Measurements from ENCODE around the gene INPP5A.

GRCh38 chr10:132735341-132735775 lies 197.8 kb downstream of the INPP5A start:
- TF ChIP-seq ZNF324 (CRISPR knock-in tag; IDR thresholded peaks at IDR 0.05) (no peak), GABPA (tag; conservative IDR thresholded peaks at IDR 0.05; ENCODE audit: low read depth) (no peak), PTBP1 (IDR thresholded peaks at IDR 0.05; ENCODE audit: low read depth, low read length) (no peak), ATF2 (CRISPR knock-in tag; IDR thresholded peaks at IDR 0.05) (no peak), ZC3H11A (IDR thresholded peaks at IDR 0.05; ENCODE audit: low read depth, low read length) (no peak), NRF1 (conservative IDR thresholded peaks at IDR 0.05 in 1 of 2, IDR thresholded peaks at IDR 0.05 in 1 of 2) (no peak), SMARCB1 (IDR thresholded peaks at IDR 0.05; ENCODE audit: insufficient read length, low read depth) (no peak)
- TF ChIP-seq, protein P1, sequence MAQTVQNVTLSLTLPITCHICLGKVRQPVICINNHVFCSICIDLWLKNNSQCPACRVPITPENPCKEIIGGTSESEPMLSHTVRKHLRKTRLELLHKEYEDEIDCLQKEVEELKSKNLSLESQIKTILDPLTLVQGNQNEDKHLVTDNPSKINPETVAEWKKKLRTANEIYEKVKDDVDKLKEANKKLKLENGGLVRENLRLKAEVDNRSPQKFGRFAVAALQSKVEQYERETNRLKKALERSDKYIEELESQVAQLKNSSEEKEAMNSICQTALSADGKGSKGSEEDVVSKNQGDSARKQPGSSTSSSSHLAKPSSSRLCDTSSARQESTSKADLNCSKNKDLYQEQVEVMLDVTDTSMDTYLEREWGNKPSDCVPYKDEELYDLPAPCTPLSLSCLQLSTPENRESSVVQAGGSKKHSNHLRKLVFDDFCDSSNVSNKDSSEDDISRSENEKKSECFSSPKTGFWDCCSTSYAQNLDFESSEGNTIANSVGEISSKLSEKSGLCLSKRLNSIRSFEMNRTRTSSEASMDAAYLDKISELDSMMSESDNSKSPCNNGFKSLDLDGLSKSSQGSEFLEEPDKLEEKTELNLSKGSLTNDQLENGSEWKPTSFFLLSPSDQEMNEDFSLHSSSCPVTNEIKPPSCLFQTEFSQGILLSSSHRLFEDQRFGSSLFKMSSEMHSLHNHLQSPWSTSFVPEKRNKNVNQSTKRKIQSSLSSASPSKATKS (CRISPR knock-in tag; IDR thresholded peaks at IDR 0.05), result no peak
- TF ChIP-seq, protein P2, sequence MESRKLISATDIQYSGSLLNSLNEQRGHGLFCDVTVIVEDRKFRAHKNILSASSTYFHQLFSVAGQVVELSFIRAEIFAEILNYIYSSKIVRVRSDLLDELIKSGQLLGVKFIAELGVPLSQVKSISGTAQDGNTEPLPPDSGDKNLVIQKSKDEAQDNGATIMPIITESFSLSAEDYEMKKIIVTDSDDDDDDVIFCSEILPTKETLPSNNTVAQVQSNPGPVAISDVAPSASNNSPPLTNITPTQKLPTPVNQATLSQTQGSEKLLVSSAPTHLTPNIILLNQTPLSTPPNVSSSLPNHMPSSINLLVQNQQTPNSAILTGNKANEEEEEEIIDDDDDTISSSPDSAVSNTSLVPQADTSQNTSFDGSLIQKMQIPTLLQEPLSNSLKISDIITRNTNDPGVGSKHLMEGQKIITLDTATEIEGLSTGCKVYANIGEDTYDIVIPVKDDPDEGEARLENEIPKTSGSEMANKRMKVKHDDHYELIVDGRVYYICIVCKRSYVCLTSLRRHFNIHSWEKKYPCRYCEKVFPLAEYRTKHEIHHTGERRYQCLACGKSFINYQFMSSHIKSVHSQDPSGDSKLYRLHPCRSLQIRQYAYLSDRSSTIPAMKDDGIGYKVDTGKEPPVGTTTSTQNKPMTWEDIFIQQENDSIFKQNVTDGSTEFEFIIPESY (CRISPR knock-in tag; IDR thresholded peaks at IDR 0.05), result no peak
- TF ChIP-seq, protein P3, sequence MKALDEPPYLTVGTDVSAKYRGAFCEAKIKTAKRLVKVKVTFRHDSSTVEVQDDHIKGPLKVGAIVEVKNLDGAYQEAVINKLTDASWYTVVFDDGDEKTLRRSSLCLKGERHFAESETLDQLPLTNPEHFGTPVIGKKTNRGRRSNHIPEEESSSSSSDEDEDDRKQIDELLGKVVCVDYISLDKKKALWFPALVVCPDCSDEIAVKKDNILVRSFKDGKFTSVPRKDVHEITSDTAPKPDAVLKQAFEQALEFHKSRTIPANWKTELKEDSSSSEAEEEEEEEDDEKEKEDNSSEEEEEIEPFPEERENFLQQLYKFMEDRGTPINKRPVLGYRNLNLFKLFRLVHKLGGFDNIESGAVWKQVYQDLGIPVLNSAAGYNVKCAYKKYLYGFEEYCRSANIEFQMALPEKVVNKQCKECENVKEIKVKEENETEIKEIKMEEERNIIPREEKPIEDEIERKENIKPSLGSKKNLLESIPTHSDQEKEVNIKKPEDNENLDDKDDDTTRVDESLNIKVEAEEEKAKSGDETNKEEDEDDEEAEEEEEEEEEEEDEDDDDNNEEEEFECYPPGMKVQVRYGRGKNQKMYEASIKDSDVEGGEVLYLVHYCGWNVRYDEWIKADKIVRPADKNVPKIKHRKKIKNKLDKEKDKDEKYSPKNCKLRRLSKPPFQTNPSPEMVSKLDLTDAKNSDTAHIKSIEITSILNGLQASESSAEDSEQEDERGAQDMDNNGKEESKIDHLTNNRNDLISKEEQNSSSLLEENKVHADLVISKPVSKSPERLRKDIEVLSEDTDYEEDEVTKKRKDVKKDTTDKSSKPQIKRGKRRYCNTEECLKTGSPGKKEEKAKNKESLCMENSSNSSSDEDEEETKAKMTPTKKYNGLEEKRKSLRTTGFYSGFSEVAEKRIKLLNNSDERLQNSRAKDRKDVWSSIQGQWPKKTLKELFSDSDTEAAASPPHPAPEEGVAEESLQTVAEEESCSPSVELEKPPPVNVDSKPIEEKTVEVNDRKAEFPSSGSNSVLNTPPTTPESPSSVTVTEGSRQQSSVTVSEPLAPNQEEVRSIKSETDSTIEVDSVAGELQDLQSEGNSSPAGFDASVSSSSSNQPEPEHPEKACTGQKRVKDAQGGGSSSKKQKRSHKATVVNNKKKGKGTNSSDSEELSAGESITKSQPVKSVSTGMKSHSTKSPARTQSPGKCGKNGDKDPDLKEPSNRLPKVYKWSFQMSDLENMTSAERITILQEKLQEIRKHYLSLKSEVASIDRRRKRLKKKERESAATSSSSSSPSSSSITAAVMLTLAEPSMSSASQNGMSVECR (CRISPR knock-in tag; IDR thresholded peaks at IDR 0.05), result no peak
- TF ChIP-seq, protein P4, sequence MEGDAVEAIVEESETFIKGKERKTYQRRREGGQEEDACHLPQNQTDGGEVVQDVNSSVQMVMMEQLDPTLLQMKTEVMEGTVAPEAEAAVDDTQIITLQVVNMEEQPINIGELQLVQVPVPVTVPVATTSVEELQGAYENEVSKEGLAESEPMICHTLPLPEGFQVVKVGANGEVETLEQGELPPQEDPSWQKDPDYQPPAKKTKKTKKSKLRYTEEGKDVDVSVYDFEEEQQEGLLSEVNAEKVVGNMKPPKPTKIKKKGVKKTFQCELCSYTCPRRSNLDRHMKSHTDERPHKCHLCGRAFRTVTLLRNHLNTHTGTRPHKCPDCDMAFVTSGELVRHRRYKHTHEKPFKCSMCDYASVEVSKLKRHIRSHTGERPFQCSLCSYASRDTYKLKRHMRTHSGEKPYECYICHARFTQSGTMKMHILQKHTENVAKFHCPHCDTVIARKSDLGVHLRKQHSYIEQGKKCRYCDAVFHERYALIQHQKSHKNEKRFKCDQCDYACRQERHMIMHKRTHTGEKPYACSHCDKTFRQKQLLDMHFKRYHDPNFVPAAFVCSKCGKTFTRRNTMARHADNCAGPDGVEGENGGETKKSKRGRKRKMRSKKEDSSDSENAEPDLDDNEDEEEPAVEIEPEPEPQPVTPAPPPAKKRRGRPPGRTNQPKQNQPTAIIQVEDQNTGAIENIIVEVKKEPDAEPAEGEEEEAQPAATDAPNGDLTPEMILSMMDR (IDR thresholded peaks at IDR 0.05 in 2 of 3, conservative IDR thresholded peaks at IDR 0.05 in 1 of 3; ENCODE audit: insufficient read depth in 2 of 3, low read depth in 1 of 3, low read length in 3 of 3), result no peak

Data from K562 (cell line).